GM12874 (cell line): ENCODE results near the gene RBM6.
A peak's percentile ranks its signal among the peaks of the same experiment; 100 is the strongest.

Experiments
- CTCF ChIP-seq: IDR thresholded peaks from 2 replicates; pipeline ENCODE4 v1.5.1; 2011; ENCODE audit warnings: low read depth, mild to moderate bottlenecking, control low read depth, low read length, moderate library complexity; ENCODE audit not compliant: insufficient read depth

The RBM6 gene

GRCh38 chr3:49939858-49940666 is at the start of gene RBM6:
Gene RBM6, plus strand, starts transcription at chr3:49940150. Its CDS starts 22,492 bp downstream, at chr3:49962642.
- TF ChIP-seq CTCF: no peak

GRCh38 chr3:49895791-49896190 is 44.2 kb upstream of the RBM6 start:
- TF ChIP-seq CTCF: no peak

GRCh38 chr3:49896345-49896744 is 43.6 kb upstream of the RBM6 start:
- no peak for TF ChIP-seq CTCF

- no peak for TF ChIP-seq CTCF
Measured at GRCh38 chr3:49898991-49899390, 41.0 kb upstream of the RBM6 start.

GRCh38 chr3:49899815-49900214 is 40.1 kb upstream of the RBM6 start:
- TF ChIP-seq CTCF: peak; percentile 49

GRCh38 chr3:49900491-49901153 is 39.3 kb upstream of the RBM6 start:
- no peak for TF ChIP-seq CTCF

GRCh38 chr3:49901366-49902339 is 38.3 kb upstream of the RBM6 start:
- no peak for TF ChIP-seq CTCF
